Right renal cortex interstitium (tissue), 3 donors: ENCODE results near the gene DCTN5. TPM values are rescaled to one million over a fixed set of nuclear protein-coding genes. Genes with fewer than 3 reads are reported as not detected.

ENCODE experiments used
- DNase-seq, 3 donors: peaks; one replicate each; pipeline ENCODE4 v3.0.0-alpha.2; 2013; ENCODE audit warnings: low read depth in 3 of 3, low spot score in 2 of 3
- polyA plus RNA-seq, 3 donors: library from polyadenylated mRNA; unstranded; fragments of 120-200 nt; gene quantifications; one replicate each; pipeline ENCODE4 v1.2.1, GENCODE V29; 2013; ENCODE audit not compliant: insufficient read length in 3 of 3

The DCTN5 gene
- polyA plus RNA-seq, 3 donors, result 64.6 to 77.3 (median 71.1) TPM

GRCh38 chr16:23651943-23652468 lies 10.7 kb downstream of the DCTN5 start:
- no peak for DNase-seq

- DNase-seq, result no peak
Measured at GRCh38 chr16:23663918-23664317, 22.7 kb downstream of the DCTN5 start.

GRCh38 chr16:23666571-23667354 lies 25.5 kb downstream of the DCTN5 start:
- no peak for DNase-seq

GRCh38 chr16:23667355-23667659 lies 26.0 kb downstream of the DCTN5 start:
- DNase-seq, result no peak

GRCh38 chr16:23668225-23668624 lies 27.0 kb downstream of the DCTN5 start:
- no peak for DNase-seq

GRCh38 chr16:23668873-23669272 lies 27.6 kb downstream of the DCTN5 start:
- DNase-seq, result no peak

GRCh38 chr16:23670137-23670776 lies 29.0 kb downstream of the DCTN5 start:
- DNase-seq, result no peak

- no peak for DNase-seq
Measured at GRCh38 chr16:23673971-23674614, 32.8 kb downstream of the DCTN5 start.

- DNase-seq, result no peak
Measured at GRCh38 chr16:23676924-23677480, 35.7 kb downstream of the DCTN5 start.

GRCh38 chr16:23678430-23679273 lies 37.4 kb downstream of the DCTN5 start, which contains the start of gene PLK1:
PLK1 (plus strand) TSS chr16:23678889; CDS start chr16:23678933, 44 bp downstream.
- peak; percentile 38 to 70 (median 69) for DNase-seq

- no peak for DNase-seq
Measured at GRCh38 chr16:23679274-23679985, 38.2 kb downstream of the DCTN5 start.

GRCh38 chr16:23679986-23680336 lies 38.7 kb downstream of the DCTN5 start:
- no peak for DNase-seq

- DNase-seq, result no peak
Measured at GRCh38 chr16:23682181-23682580, 40.9 kb downstream of the DCTN5 start.

- DNase-seq, result no peak
Measured at GRCh38 chr16:23683487-23683886, 42.2 kb downstream of the DCTN5 start.

GRCh38 chr16:23687034-23687808 lies 46.0 kb downstream of the DCTN5 start:
- no peak for DNase-seq

GRCh38 chr16:23689442-23690187 lies 48.3 kb downstream of the DCTN5 start:
- DNase-seq, result no peak

GRCh38 chr16:23690771-23691482 lies 49.7 kb downstream of the DCTN5 start:
- DNase-seq, result no peak
